Liver (tissue), 9 donors: ENCODE measurements around the gene PSMG4. TPM values are rescaled to one million over a fixed set of nuclear protein-coding genes. Genes with fewer than 3 reads are reported as not detected.

Experiments
- DNase-seq: peaks from one replicate; pipeline ENCODE4 v3.0.0-alpha.2; 2017; ENCODE audit warnings: low spot score
- H3K27ac ChIP-seq, 2 donors: one replicate each; pipeline ENCODE4 v1.7.0; 2013; ENCODE audit warnings: inconsistent platforms in 2 of 2, low read length in 2 of 2, control low read depth in 1 of 2, low read depth in 1 of 2, mild to moderate bottlenecking in 1 of 2
- H3K27me3 ChIP-seq, 4 donors: one replicate each; pipeline versions ENCODE4 v1.6.1 to v1.7.0; 2013; ENCODE audit warnings: low read length in 3 of 4, inconsistent platforms in 1 of 4, mild to moderate bottlenecking in 1 of 4, moderate library complexity in 1 of 4; ENCODE audit not compliant: control insufficient read depth in 4 of 4, insufficient read depth in 4 of 4
- H3K36me3 ChIP-seq, 4 donors: one replicate each; pipeline versions ENCODE4 v1.6.1 to v1.7.0; 2013; ENCODE audit warnings: low read length in 3 of 4, mild to moderate bottlenecking in 3 of 4, low read depth in 1 of 4, moderate library complexity in 1 of 4; ENCODE audit not compliant: control insufficient read depth in 4 of 4, insufficient read depth in 3 of 4
- H3K4me1 ChIP-seq, 4 donors: one replicate each; pipeline versions ENCODE4 v1.6.1 to v1.7.0; 2013; ENCODE audit warnings: low read length in 3 of 4, mild to moderate bottlenecking in 3 of 4, moderate library complexity in 1 of 4; ENCODE audit not compliant: control insufficient read depth in 4 of 4, insufficient read depth in 4 of 4
- H3K4me3 ChIP-seq, 3 donors: one replicate each; pipeline versions ENCODE4 v1.6.1 to v1.7.0; 2013; ENCODE audit warnings: low read length in 3 of 3, control low read depth in 1 of 3, low read depth in 1 of 3, mild to moderate bottlenecking in 1 of 3
- H3K9ac ChIP-seq, 2 donors: one replicate each; pipeline ENCODE4 v1.7.0; 2013; ENCODE audit warnings: low read length in 2 of 2, mild to moderate bottlenecking in 2 of 2, moderate library complexity in 2 of 2, control low read depth in 1 of 2, low read depth in 1 of 2
- H3K9me3 ChIP-seq, 4 donors: one replicate each; pipeline versions ENCODE4 v1.6.1 to v1.7.0; 2013; ENCODE audit warnings: low read length in 3 of 4; ENCODE audit not compliant: control insufficient read depth in 4 of 4
- CTCF ChIP-seq: fragments of 150-350 bp; IDR thresholded peaks from 2 replicates; pipeline ENCODE4 v1.5.1; 2017; ENCODE audit warnings: improper control_type of control experiment, low read depth, low read length; ENCODE audit not compliant: missing input control
- EGR1 ChIP-seq, 2 donors: IDR thresholded peaks; 2 replicates each; pipeline ENCODE4 v1.6.1; 2016 to 2018; ENCODE audit warnings: antibody characterized with exemption in 2 of 2, low read depth in 2 of 2
- FOXA1 ChIP-seq: IDR thresholded peaks from 2 replicates; pipeline ENCODE4 v1.6.1; 2016; ENCODE audit warnings: antibody characterized with exemption
- FOXA2 ChIP-seq: IDR thresholded peaks from 2 replicates; pipeline ENCODE4 v1.6.1; 2016; ENCODE audit warnings: antibody characterized with exemption
- GABPA ChIP-seq, 2 donors: IDR thresholded peaks in 1 of 2; conservative IDR thresholded peaks in 1 of 2; 2 replicates each; pipeline ENCODE4 v1.6.1; 2016; ENCODE audit warnings: antibody characterized with exemption in 2 of 2, mild to moderate bottlenecking in 1 of 2, moderate library complexity in 1 of 2
- HNF4A ChIP-seq, 2 donors: conservative IDR thresholded peaks; 2 replicates each; pipeline ENCODE4 v1.6.1; 2016; ENCODE audit warnings: antibody characterized with exemption in 2 of 2, mild to moderate bottlenecking in 2 of 2
- HNF4G ChIP-seq: IDR thresholded peaks from 2 replicates; pipeline ENCODE4 v1.6.1; 2016; ENCODE audit warnings: antibody characterized with exemption
- JUND ChIP-seq, 2 donors: IDR thresholded peaks; 2 replicates each; pipeline ENCODE4 v1.6.1; 2016; ENCODE audit warnings: antibody characterized with exemption in 2 of 2
- NR2F2 ChIP-seq: IDR thresholded peaks from 2 replicates; pipeline ENCODE4 v1.6.1; 2016; ENCODE audit warnings: antibody characterized with exemption
- RAD21 ChIP-seq, 2 donors: IDR thresholded peaks; 2 replicates each; pipeline ENCODE4 v1.6.1; 2016; ENCODE audit warnings: antibody characterized with exemption in 2 of 2, mild to moderate bottlenecking in 2 of 2
- REST ChIP-seq: IDR thresholded peaks from 2 replicates; pipeline ENCODE4 v1.6.1; 2016; ENCODE audit warnings: antibody characterized with exemption, mild to moderate bottlenecking
- RXRA ChIP-seq, 2 donors: IDR thresholded peaks; 2 replicates each; pipeline ENCODE4 v1.6.1; 2017 to 2018; ENCODE audit warnings: antibody characterized with exemption in 2 of 2, mild to moderate bottlenecking in 1 of 2
- SP1 ChIP-seq: IDR thresholded peaks from 2 replicates; pipeline ENCODE4 v1.6.1; 2018; ENCODE audit warnings: antibody characterized with exemption, mild to moderate bottlenecking
- TAF1 ChIP-seq: conservative IDR thresholded peaks from 2 replicates; pipeline ENCODE4 v1.6.1; 2016; ENCODE audit warnings: antibody characterized with exemption, mild to moderate bottlenecking
- YY1 ChIP-seq: IDR thresholded peaks from 2 replicates; pipeline ENCODE4 v1.6.1; 2016; ENCODE audit warnings: antibody characterized with exemption, mild to moderate bottlenecking
- WGBS: extraction: QIAGEN DNeasy Blood & Tissue Kit; methylation state at CpG from one replicate; pipeline ENCODE4 v1.1.7; 2013; 5-methylcytosine and 5-hydroxymethylcytosine counted together
- polyA plus RNA-seq, 2 donors: library from polyadenylated mRNA; stranded (reverse) in 1 of 2; unstranded in 1 of 2; fragments of 200-250 nt in 1 of 2; fragments of >200 nt in 1 of 2; fragmentation: Nextera tagmentation in 1 of 2; extraction: Ambion mirVana in 1 of 2; gene quantifications; one replicate each; pipeline versions ENCODE4 v1.2.1 to v1.2.3, GENCODE V29; 2013 to 2015
- total RNA-seq, 2 donors: library from RNA; depleted of rRNA; stranded (reverse); fragments of >200 nt; gene quantifications; one replicate each; pipeline ENCODE4 v1.2.3, GENCODE V29; 2014
- TF ChIP-seq, protein P1 (sequence below): IDR thresholded peaks from 2 replicates; pipeline ENCODE4 v1.6.1; 2016; ENCODE audit warnings: antibody characterized with exemption
- TF ChIP-seq, protein P2 (sequence below): IDR thresholded peaks from 2 replicates; pipeline ENCODE4 v1.6.1; 2016; ENCODE audit warnings: antibody characterized with exemption
- donor health status: healthy.
- donor health status: healthy.
- donor health status: healthy.
- donor health status: healthy.
- donor health status: healthy.

Gene PSMG4
- total and polyA plus RNA-seq, 4 donors: 10.7 to 28.5 (median 15.1) TPM

DNA sequence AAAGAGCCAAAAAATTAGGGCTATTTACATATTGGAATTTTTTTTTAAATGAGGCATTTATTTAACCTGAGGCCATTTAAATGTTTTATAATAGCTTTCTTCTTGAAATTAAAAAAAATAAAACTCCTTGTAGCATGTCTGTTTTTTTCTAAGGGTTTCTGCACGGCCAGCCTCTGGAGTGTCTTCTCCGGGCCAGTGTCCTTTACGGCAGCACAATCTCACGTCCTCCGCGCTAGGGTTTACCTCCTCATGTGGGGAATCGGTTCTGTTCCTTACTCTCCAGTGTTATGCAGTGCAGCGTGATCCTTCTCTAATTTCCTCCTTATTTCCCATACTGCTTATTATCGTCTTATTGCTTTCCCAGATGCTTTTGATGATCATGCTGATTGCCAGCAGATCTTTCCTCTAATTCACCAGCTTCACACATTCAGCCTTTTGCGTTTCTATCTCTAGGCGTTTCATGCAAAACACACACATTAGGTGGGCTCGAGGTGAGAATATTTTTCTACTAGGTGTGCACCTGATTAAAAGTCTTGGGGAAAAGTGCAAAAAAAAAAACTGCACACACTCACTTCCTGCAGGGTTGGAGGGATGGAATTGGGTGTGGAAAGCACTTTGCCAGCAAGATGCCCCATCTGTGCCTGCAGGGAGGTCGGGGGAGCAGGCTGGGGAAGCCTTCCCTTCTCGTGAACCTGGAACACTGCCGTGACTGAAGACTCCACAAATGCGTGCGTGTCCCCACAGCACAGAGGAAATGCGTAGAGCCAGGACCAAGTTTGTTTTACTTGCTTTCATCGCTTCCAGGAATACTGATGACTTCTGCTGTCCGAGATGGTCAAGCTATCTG is 56.1 kb downstream of the PSMG4 start:
- DNase-seq: no peak

GRCh38 chr6:3315841-3316240 is 57.1 kb downstream of the PSMG4 start:
- H3K27me3 ChIP-seq: no peaks in the 10 kb centered on the region
- H3K4me1 ChIP-seq: no peaks in the 10 kb centered on the region
- no peak overlapping the region for H3K4me3 ChIP-seq
- no peak overlapping the region for H3K27ac ChIP-seq
- no peaks in the 10 kb centered on the region for H3K9me3 ChIP-seq
- H3K36me3 ChIP-seq: peaks cover 0 to 6% (median 2%) of the 10 kb centered on the region in 4 donors
- DNase-seq: no peak
- H3K9ac ChIP-seq: no peak overlapping the region
- WGBS: 91% methylated on average over 8 of the region's 8 CpGs
- TF ChIP-seq SP1: no peak
- no peak for TF ChIP-seq NR2F2
- TF ChIP-seq, protein P1, sequence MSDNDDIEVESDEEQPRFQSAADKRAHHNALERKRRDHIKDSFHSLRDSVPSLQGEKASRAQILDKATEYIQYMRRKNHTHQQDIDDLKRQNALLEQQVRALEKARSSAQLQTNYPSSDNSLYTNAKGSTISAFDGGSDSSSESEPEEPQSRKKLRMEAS: no peak
- no peak for TF ChIP-seq RAD21 (IDR thresholded peaks at IDR 0.05)
- TF ChIP-seq, protein P2, sequence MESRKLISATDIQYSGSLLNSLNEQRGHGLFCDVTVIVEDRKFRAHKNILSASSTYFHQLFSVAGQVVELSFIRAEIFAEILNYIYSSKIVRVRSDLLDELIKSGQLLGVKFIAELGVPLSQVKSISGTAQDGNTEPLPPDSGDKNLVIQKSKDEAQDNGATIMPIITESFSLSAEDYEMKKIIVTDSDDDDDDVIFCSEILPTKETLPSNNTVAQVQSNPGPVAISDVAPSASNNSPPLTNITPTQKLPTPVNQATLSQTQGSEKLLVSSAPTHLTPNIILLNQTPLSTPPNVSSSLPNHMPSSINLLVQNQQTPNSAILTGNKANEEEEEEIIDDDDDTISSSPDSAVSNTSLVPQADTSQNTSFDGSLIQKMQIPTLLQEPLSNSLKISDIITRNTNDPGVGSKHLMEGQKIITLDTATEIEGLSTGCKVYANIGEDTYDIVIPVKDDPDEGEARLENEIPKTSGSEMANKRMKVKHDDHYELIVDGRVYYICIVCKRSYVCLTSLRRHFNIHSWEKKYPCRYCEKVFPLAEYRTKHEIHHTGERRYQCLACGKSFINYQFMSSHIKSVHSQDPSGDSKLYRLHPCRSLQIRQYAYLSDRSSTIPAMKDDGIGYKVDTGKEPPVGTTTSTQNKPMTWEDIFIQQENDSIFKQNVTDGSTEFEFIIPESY: no peak
- TF ChIP-seq REST: no peak
- TF ChIP-seq FOXA1: no peak
- no peak for TF ChIP-seq HNF4G
- TF ChIP-seq HNF4A (conservative IDR thresholded peaks at IDR 0.05): no peak
- no peak for TF ChIP-seq GABPA (IDR thresholded peaks at IDR 0.05 in 1 of 2, conservative IDR thresholded peaks at IDR 0.05 in 1 of 2)
- no peak for TF ChIP-seq YY1
- TF ChIP-seq FOXA2: no peak
- no peak for TF ChIP-seq JUND (IDR thresholded peaks at IDR 0.05)
- TF ChIP-seq CTCF: no peak
- no peak for TF ChIP-seq EGR1 (IDR thresholded peaks at IDR 0.05; ENCODE audit: low read depth in 2 of 2)

More for the DNA sequence above, 56.1 kb downstream of the PSMG4 start:
- no peak overlapping the region for H3K4me3 ChIP-seq
- TF ChIP-seq TAF1: no peak
- no peak for TF ChIP-seq REST
- no peak for TF ChIP-seq GABPA (IDR thresholded peaks at IDR 0.05 in 1 of 2, conservative IDR thresholded peaks at IDR 0.05 in 1 of 2)
- no peak for TF ChIP-seq RXRA (IDR thresholded peaks at IDR 0.05)
- H3K27ac ChIP-seq: no peak overlapping the region
- H3K9me3 ChIP-seq: no peaks in the 10 kb centered on the region
- no peaks in the 10 kb centered on the region for H3K4me1 ChIP-seq
- peaks cover 0 to 5% (median 2%) of the 10 kb centered on the region in 4 donors for H3K36me3 ChIP-seq
- 94% methylated on average over 20 of the region's 20 CpGs for whole genome bisulfite sequencing
- H3K27me3 ChIP-seq: no peaks in the 10 kb centered on the region
- no peak overlapping the region for H3K9ac ChIP-seq
